Astrocyte of the hippocampus (primary cell): ENCODE measurements around the gene BTG2.
A peak's percentile ranks its signal among the peaks of the same experiment; 100 is the strongest.

ENCODE experiments used
- DNase-seq: peaks from one replicate; pipeline ENCODE4 v3.0.0; 2011; ENCODE audit warnings: low read depth, low spot score

Gene BTG2

DNA sequence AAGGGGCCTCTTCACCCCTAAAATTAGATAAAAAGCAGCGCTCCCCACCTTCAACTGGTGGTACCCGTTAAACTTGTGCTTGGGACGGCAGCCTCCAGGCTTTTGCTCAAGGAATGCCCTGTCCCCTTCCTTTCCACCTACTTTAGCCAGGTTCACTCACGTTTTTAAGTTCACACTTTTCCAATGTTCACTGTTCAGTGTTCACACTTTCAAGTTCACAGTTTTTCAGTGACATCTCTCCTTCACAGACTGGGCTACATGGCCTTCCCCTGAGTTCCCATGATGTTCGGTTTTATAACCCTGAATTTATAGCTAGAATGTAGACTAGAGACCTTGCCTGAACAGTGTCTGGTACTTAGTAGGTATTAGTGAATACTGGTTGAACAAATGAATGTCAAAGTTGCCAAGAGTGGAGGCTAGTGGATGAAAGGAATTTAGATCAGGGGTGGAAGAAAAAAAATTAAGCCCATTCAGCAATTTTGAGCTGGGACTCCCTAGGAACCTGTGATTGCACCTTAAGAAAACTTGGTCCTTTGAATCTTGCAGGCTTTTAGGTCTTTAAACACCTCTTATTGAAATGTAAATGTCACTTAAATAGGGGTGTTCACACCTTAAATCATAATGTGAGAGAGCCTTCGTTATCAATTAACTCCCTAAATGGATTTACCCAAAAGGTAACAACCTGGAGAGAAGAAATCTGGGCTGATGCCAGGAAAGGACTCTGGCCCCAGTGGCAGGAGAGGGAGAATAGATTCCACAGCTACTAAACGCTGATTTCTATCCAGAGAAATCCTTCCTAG, 12.3 kb downstream of the BTG2 start:
- DNase-seq, result no peak

DNA sequence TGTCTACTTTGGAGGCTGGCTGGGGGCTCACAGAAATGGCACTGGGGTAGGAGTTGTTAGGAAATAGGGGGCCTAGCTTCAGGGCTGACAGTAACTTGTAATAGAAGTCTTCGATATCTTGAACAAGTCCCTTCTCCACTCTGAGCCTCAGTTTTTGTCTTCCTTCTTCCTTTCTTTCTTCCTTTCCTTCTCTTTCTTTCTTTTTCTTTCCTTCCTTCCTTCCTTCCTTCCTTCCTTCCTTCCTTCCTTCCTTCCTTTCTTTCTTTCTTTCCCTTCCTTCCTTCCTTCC, 12.9 kb downstream of the BTG2 start:
- DNase-seq, result no peak

DNA sequence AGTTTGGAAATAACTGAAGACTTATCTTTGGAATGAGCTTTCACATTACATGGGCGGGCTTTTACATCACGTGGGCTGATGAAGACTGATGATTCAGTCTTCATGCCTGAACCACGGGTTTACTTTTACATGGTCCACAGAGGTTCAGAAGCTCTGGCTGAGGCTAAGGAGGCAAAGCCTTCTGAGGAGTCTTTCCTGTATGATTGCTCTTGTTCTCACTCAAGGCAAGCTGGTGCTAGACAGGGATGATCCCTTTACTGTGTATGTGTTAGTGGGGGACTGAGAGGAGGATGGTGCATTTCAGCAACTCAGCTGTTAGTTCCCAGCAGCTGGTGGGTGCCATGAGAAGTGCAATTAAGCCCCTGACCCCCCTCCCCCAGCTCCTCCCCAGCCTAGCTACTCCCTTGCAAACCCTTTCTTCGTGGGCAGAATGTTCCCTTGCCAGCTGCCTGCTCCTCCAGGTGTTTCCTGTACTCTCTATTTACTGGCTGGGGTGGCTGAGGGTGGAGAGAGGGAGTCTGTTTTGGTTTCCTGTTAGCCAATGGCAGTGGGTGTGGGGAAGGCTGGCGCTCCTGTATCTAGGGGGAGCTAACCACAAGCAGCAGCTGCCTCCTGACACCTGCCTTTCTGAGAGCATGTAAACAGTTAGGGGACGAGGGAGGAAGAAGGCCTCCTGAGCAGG, 15.4 kb downstream of the BTG2 start:
- DNase-seq, result no peak

DNA sequence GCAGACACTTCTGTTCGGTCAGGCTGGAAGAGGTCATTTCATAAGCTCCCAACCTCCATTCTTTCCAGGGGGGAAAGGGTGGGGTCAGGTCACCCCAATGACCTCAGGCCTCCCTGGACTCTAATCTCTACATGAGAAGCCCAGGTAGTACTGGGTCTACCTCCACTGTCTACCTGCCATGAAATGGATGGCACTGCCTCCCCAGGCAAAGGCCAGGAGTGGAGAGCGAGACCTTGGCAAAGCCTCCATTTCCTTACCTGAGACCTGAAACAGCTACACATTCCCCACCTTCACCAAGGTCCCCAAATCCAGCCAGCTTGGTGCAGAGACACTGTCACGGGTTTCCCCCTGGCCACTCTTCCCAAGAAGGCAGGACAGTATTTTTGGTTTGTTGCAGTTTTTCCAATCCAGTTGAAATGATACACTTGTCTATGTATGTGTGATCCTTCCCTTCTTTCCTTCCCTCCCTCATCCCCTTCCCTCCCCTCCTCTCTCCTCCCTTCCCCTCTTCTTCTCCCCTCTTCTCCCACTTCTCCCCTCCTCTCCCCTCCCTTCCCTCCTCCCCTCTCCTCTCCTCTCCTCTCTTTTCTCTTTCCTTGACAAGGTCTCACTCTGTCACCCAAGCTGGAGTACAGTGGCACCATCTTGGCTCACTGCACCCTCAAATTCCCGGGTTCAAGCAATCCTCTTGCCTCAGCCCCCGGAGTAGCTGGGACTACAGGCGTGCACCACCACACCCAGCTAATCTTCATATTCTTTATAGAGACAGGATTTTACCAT, 16.1 kb downstream of the BTG2 start:
- no peak for DNase-seq

DNA sequence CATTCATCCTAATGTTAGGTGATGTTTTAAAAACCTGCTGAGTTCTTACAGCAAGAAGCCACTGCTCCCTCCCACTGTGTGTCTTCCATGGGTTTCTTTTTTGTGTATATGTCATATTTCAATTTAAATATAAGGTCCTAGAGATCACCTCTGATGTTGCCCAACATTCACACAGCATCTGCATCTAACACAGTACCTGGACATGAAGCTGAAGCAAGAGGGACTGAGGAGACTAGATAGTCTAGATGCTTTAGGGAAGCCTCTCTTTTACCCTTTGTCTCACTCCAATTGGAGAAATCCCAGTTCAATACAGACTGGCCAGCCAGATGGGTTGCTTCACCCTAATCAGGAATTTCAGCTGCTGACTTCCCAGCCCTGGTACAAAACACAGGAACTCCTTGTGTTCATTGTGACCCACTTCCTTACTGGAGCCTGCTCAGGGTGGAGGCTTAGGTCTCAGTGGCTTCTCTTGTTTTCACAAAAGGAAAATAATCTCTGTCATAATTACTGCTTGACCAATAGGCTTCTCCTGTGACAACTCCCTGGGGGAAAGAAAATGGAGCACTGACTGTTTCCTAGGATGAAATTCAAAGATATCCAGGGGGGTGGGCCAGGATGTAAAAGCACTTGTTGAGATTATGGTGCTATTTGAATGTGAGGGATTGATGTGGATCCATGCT, 17.3 kb downstream of the BTG2 start:
- no peak for DNase-seq

DNA sequence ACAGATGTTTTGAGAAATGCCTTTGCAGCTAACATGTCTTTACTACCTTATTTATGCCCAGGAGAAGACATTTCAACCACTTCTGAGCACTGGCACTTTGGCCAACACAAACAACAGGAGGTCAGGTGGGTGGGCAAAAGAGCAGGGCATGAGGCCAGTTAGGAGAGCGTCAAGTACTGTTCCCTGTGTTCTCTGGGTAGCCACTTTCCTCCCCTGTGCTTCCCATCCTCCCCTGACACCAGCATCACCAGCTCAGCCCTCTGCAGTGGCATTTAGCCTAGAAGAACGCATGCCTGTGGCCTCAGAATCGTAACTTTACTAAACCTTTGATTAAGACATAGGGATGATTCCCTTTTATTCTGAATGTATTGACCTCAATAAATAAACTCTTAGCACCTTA, 18.3 kb downstream of the BTG2 start:
- peak; percentile 49 for DNase-seq

DNA sequence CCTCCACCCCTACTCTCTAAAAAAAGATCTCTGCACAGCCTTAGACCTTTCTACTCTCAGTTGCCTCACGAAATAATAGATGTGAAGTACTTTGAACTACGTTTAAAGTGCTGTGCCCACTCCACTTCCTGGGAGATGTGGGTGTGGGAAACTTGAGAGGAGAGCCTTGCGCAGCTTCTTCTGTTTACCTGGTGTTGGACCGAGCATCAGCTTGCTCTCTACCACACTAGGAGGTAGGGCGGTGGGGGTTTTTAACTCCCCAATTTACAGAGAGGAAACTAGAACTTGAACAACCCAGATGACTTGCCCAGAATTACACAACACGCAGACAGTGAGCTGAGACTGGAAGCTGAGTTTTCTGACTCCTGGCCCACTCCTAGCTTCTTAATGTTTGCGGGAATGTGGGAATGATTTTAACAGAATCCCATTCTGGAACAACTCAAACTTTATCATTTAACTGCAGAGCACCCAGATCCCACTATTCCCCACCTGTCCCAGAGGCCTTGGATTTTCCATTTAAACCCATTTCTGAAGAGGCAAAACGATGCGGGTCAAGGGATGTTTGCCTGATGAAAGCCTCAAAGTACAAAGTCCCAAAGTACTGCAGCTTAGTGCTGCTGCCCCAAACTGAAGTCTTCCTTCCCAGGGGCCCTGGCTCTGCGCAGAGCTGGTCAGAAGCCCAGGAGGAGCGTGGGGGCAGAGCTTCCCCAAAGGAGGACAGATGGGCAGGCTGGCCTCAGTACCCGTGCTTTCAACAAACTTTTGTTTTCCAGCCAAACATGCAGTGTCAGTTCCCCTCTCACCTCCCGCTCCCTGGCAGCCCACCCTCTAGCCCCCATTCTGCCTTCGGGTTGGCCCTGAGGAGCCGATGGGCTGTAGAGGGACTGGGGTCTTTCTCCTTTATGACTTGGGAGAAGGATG, 19.0 kb downstream of the BTG2 start:
- no peak for DNase-seq

DNA sequence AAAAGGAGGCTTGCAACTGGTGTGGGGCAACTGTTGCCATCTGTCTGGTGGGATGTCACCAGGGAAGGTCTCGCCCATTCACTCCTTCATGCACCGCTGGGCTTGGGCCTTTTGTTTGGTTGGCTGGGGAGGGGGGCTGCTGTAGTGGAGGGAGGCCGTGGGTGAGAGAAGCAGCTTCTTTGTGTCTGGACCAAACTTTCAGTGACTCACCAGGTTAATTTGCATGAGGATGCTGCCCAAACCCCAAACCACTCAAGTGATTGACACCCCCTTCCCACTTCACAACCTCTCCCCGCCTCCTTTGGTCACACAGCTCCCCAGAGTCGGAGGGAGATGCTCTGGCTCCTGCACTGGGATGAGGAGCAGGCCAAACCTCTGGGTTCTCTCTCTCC, 19.7 kb downstream of the BTG2 start:
- DNase-seq, result peak; percentile 96

DNA sequence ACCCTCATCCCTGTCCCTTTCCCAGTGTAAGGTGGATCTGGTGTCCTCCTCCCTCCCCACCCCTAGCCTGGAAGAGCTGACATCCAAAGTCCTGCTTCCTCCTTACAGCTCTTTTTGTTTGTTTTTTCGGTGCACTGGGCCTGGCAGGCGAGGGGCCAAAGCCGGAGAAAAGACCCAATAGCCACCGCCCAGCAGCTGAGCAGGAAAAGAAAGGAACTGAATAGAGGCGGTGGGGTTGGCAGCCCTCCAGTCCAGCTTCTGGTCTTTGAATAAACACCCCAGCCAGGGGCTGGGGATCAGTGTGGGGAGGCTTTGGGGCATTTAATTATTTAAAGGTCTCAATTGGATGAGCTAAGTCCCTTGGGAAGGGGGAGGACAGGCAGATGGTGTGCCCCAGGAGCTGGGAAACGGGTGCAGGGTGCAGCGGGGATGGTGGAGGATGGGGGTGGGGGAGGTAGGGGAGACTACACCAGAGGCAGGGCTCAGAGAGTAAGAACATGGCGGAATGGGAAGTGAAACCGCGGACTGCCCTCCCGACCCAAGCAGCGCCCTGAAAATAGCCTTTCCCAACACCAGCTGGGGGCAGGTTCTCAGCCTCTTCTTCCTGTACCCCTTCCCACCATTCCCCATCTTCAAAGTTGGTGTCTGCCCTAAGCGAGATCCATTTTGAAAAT, 20.2 kb downstream of the BTG2 start:
- DNase-seq, result peak; percentile 92

DNA sequence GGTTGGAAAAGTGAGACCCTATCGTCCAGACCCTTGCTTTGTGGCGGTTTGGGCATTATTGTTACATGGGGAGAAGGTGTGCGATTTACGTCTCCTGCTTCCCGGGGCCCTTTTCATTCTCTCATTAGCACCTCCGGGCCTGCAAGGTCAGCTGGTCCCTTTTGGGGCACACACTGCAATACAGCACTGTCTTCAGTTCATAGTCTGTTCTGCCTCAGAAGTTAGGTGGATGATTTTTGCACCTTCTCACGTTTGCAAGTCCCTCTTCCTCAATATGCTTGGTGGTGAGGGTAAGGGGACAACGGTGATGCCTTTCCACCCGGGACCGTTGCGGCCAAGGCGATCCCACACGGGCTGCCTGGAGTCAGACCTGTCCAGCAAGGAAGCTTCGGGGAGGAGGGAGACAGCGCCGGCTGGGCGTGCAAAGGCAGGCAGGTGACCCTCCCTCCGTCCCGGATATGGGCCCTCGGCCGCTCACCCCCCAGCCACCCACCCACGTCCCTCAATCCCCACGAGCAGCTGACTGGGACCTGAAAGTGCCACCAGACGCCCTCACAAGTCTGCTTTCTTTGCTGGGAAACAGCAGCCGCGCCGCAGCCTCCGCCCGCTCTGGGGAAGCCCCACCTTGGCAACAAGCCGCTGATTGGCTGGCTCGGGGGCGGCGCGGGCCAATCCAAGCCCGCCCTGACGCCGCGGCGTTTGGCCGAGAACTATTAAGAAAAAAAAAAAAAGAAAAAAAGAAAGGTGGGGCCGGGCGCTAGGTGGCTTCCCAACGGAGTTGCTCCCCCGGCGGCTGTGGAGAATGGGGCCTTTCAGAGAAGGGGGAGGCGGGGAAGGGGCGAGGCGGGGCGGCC, 21.7 kb downstream of the BTG2 start:
- peak; percentile 98 for DNase-seq

DNA sequence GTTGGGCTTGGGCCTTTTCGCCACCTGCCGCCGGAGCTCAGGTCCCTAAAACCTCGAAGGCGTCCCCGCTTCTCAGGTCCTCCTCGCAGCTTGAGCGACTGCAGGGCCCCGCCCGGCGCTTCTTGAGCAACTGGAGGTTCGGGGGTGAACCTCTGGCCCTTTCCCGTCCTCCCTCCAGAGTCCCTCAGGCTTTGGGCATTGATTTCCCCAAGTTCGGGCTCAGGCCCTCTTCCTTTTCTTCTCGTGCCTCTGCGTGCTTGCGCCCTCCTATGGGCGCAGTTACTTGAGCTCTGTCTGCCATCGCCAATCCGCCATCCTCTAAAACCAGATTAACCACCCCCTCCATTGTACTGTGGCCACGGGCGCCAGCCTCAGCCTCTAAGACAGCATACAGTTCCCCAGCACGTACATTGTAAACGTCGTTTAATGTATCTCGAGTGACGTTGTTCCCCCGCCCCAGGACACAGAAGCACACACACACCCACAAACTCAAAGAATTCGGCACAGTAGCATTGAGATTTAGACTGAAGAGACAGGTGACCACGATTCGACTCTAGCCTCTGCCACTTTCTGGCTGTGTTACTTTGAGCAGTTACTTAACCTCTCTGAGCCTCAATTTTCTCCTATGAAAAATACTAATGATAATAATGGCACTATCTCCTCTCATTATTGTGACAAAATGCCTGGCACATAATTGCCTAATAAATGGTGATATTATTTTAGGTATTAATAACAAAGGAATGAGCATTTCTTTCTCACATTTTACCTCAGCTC, 22.6 kb downstream of the BTG2 start:
- DNase-seq, result peak; percentile 75

DNA sequence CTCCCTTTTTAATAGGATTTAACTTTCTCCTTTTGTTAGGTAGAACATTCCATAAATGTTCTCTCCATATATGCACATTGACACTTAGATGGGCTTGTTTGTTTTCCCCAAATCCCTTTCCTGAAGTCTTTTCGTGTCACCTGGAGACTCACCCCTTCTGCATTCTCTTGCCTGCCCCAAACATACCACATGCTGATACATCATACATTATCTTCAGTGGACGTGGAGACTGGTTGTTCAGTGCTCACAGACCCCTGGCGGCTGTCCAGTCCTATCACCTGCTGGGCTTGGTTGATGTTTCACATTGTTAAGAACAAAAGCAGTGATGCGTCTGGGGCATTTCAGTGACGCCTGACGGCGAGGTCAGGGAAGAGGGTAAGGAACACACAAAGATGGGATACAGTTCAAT, 23.4 kb downstream of the BTG2 start:
- DNase-seq, result peak; percentile 79

DNA sequence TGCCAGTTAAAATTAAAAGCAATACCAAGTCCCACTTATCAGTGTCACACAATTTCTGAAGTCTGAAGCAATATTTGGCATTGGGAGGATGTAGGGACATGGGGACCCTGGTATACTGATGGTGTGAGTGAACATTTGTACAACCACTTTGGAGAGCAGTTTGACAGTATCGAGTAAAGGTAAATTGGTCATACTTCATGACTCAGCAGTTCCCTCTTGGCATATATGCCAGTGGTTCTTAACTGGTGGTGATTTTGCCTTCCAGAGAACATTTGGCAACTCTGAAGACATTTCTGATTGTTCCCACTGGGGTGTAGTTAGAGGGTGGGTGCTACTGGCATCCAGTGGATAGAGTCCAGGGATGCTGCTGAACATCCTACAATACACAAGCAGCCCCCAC, 25.9 kb downstream of the BTG2 start:
- no peak for DNase-seq

DNA sequence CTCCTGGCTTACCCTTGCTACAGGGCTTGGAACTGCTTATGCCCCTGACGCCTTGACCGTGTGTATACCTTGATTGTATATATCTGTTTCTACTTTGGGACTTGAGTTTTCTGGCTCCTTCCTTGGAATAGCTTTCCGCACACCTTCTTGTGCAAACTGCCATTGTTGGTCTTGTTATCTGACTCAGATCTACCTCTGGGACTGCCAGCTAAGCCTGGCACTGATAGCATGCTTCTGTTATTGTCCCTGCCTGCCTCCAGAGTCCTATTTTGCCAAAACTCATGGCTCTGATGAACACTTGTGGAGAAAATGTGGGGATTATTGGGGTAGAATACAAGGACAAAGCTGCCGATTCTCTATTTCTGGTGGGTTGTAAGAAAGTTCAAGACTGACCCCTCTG, 30.2 kb downstream of the BTG2 start:
- DNase-seq, result no peak

DNA sequence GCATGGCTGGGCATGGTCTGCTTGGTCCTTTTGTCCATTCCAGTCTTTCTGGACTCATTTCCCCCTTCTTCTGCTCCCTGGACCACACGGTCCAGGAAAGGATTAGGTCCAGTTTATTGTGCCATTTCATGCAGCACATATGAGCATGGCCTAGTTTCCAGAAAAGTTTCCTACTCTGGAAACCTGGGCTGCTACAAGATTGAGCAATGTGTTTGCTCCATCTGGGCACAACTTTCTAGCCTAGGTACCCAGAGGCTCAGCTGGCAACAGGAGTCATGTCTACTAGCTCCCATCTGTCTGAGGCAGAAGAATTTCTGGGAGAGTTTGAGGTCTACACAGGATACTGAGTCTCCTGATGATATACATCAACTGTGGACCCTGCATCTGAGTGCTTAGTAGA, 30.8 kb downstream of the BTG2 start:
- DNase-seq, result no peak

DNA sequence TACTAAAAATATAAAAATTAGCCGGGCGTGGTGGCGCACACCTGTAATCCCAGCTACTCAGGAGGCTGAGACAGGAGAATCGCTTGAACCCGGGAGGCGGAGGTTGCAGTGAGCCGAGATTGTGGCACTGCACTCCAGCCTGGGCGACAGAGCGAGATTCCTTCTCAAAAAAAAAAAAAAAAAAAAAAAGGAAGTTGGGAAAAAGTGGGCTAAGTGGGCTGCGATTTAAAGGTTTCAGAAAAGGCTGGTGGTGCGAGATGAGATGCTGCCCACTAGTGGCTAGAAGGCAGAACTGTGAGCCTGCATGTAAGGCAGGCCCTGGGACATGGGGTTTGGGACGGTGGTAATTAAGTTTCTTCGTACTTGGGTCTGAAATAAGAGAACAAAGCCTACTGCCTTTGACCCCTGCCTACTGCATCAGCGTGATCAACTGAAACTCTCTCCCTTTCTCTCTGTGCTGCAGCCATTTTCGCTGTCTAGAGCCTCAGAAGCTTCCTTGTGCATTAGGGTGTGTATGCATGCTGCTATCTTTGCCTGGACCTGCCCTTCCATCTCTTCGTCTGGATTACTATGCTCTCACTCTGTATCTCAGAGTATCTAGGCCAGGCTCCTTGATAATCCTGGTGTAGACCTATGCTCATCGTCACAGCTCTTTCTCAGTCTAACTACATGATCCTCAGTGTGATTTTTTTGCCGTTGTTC, 33.2 kb downstream of the BTG2 start:
- DNase-seq, result peak; percentile 82

DNA sequence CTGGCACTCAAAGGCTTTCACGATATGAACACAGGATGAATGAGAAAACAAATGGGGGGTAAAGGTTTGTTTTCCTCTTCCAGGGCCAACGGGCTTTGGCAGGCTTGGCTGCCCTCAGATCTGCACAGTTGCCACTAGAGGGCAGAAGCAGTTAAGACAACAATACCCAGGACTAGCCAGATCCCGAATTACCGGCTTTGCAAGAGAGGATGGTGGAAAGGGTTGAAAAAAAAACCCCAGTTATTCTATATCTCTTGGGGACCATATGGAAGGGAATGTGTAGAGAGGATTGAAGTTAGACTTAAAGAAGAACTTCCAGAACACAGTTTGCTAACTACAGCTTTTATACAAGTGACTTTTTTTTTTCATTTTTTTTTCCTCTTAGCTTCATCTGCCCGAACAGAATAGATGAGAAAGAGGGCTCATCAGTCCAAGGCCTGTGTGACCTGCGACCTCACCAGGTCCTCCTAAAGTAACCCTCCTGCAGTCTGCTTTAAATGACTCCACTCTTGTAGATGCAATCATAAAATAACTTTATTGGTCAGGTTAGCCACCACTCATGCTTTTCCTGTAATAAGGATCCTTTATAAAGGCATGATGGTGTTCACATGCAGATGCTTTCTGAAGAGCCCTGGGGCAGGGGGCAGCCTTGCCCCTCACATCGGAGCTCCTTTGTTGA, 34.9 kb downstream of the BTG2 start:
- peak; percentile 88 for DNase-seq
